Measurements from ENCODE around the gene SUN5. TPM values are rescaled to one million over a fixed set of nuclear protein-coding genes. Genes with fewer than 3 reads are reported as not detected.

Gene SUN5
- polyA plus RNA-seq, 2 of the 4 experiments (the other 2 are of a cell fraction) = not detected

DNA sequence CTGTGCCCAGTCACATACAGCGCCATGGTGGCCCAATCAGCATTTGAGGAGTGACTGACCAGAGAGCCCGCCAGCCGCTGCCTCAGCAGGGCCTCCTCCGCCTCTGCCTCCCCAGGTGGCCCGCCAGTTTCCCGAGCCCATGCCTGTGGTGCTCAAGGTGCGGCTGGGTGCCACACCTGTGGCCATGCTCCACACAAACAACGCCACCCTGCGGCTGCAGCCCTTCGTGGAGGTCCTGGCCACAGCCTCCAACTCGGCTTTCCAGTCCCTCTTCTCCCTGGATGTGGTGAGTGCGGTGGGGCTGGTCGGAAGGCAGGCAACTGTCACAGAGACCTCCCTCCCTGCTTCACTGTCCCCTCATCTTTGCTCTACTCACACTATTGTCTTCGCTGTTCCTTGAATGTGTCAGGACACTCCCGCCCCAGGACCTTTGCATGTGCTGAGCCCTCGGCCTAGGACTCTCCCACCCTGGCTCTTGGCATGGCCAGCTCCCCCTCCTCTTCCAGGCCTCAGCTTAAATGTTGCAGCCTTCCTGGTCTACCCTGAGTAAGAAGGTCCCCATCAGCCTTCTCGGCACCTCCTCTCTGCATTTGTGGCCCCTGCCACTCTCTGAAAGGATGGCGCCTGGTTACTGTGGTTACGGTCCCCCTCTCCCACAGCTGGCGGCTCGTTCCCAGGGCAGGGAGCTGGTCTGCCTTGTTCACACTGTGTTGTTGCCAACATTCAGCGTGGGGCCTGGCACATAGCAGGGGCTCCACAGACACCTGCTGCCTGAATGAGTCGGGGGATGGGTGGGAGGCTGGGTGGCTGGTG lies 15.4 kb upstream of the SUN5 start:
- WGBS (ENCODE audit: missing lambda C conversion rate) = 59% methylated on average over 19 of the region's 23 CpGs
- Histone ChIP-seq H3K27ac (no peak overlapping the region), H3K9me3 (no peaks in the 10 kb centered on the region), H3K4me3 (no peak overlapping the region), H3K4me1 (no peaks in the 10 kb centered on the region), H3K4me2 (no peak overlapping the region)
- DNase-seq (ENCODE audit: low read depth in 1 of 2, low spot score in 1 of 2) (no peak), ATAC-seq (no peak), FAIRE-seq (no peak)
- ChIA-PET POLR2A (no interaction called here), CTCF (interaction anchor here (0.8 kb wide), 1 partner anchor 14 kb away, joined by 3 read pairs; no protein-coding TSS in a partner anchor)
- no peak for TF ChIP-seq MAFK (IDR thresholded peaks at IDR 0.05; ENCODE audit: partially characterized antibody)
- no peak for TF ChIP-seq BHLHE40 (IDR thresholded peaks at IDR 0.05; ENCODE audit: low read depth, low read length)
- TF ChIP-seq, protein P1, sequence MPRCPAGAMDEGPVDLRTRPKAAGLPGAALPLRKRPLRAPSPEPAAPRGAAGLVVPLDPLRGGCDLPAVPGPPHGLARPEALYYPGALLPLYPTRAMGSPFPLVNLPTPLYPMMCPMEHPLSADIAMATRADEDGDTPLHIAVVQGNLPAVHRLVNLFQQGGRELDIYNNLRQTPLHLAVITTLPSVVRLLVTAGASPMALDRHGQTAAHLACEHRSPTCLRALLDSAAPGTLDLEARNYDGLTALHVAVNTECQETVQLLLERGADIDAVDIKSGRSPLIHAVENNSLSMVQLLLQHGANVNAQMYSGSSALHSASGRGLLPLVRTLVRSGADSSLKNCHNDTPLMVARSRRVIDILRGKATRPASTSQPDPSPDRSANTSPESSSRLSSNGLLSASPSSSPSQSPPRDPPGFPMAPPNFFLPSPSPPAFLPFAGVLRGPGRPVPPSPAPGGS (IDR thresholded peaks at IDR 0.05) = no peak
- no peak for TF ChIP-seq POLR2A (IDR thresholded peaks at IDR 0.05; ENCODE audit: low read length)
- TF ChIP-seq, protein P2, sequence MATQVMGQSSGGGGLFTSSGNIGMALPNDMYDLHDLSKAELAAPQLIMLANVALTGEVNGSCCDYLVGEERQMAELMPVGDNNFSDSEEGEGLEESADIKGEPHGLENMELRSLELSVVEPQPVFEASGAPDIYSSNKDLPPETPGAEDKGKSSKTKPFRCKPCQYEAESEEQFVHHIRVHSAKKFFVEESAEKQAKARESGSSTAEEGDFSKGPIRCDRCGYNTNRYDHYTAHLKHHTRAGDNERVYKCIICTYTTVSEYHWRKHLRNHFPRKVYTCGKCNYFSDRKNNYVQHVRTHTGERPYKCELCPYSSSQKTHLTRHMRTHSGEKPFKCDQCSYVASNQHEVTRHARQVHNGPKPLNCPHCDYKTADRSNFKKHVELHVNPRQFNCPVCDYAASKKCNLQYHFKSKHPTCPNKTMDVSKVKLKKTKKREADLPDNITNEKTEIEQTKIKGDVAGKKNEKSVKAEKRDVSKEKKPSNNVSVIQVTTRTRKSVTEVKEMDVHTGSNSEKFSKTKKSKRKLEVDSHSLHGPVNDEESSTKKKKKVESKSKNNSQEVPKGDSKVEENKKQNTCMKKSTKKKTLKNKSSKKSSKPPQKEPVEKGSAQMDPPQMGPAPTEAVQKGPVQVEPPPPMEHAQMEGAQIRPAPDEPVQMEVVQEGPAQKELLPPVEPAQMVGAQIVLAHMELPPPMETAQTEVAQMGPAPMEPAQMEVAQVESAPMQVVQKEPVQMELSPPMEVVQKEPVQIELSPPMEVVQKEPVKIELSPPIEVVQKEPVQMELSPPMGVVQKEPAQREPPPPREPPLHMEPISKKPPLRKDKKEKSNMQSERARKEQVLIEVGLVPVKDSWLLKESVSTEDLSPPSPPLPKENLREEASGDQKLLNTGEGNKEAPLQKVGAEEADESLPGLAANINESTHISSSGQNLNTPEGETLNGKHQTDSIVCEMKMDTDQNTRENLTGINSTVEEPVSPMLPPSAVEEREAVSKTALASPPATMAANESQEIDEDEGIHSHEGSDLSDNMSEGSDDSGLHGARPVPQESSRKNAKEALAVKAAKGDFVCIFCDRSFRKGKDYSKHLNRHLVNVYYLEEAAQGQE (IDR thresholded peaks at IDR 0.05) = no peak
- TF ChIP-seq ZFP36 (IDR thresholded peaks at IDR 0.05; ENCODE audit: borderline replicate concordance, partially characterized antibody) = no peak

DNA sequence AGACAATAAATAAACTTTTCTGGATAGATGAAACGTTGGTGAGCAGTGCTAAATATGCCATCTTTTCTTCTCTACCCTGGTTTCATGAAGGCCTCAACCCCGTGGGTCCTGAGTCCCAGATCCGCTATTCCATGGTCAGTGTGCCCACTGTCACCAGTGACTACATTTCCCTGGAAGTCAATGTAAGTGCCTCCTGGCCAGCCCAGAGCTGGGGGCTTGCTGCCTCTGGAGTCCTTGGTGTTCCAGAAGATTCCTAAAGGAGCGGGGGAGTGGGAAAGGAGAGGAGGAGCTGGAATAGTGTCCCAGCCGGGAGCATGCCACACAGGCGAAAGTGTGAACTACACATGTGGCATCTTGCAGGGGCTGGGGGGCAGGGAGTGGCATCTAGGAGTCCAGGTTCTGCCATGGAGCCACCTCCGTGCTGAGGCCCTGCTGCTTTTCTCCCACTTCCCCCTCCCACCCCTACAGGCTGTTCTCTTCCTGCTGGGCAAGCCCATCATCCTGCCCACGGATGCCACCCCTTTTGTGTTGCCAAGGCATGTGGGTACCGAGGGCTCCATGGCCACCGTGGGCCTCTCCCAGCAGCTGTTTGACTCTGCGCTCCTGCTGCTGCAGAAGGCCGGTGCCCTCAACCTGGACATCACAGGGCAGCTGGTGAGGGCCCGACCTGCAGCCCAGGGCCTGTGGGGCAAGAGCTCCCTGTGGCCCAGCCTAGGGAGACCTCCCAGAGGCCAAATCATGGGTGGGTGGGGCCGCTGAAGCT lies 14.1 kb upstream of the SUN5 start:
- CTCF ChIA-PET = no interaction called here
- no peak overlapping the region for H3K4me3 ChIP-seq
- WGBS (ENCODE audit: missing lambda C conversion rate) = 44% methylated on average over 13 of the region's 14 CpGs
- H3K4me2 ChIP-seq = no peak overlapping the region
- H3K4me1 ChIP-seq = no peaks in the 10 kb centered on the region
- no peak for TF ChIP-seq SREBF2 (IDR thresholded peaks at IDR 0.05)
- TF ChIP-seq FOSL2 (IDR thresholded peaks at IDR 0.05) = no peak
- no peak for TF ChIP-seq FOSL2 (CRISPR knock-in tag; IDR thresholded peaks at IDR 0.05)
- TF ChIP-seq POLR2A (IDR thresholded peaks at IDR 0.05; ENCODE audit: low read length) = no peak
- TF ChIP-seq ZC3H11A (IDR thresholded peaks at IDR 0.05) = no peak
- no peak for TF ChIP-seq GATA3 (IDR thresholded peaks at IDR 0.05; ENCODE audit: borderline replicate concordance)
- no peak for TF ChIP-seq EHMT2 (IDR thresholded peaks at IDR 0.05; ENCODE audit: low read depth)
- no peak for TF ChIP-seq NR3C1 (IDR thresholded peaks at IDR 0.05)
- TF ChIP-seq HOXB5 (CRISPR knock-in tag; IDR thresholded peaks at IDR 0.05) = no peak
- no peak for TF ChIP-seq HOXB13 (CRISPR knock-in tag; IDR thresholded peaks at IDR 0.05; ENCODE audit: low read depth)
- TF ChIP-seq EHF (CRISPR knock-in tag; IDR thresholded peaks at IDR 0.05) = no peak
- no peak for TF ChIP-seq CBX2 (IDR thresholded peaks at IDR 0.05; ENCODE audit: borderline replicate concordance, low read depth)
- no peaks in the 10 kb centered on the region for H3K9me3 ChIP-seq
- ATAC-seq (no peak; a peak in 1 of 6 replicates), DNase-seq (ENCODE audit: low read depth in 1 of 2, low spot score in 1 of 2) (no peak), FAIRE-seq (no peak)
- H3K27ac ChIP-seq = no peak overlapping the region
- POLR2A ChIA-PET = no interaction called here

DNA sequence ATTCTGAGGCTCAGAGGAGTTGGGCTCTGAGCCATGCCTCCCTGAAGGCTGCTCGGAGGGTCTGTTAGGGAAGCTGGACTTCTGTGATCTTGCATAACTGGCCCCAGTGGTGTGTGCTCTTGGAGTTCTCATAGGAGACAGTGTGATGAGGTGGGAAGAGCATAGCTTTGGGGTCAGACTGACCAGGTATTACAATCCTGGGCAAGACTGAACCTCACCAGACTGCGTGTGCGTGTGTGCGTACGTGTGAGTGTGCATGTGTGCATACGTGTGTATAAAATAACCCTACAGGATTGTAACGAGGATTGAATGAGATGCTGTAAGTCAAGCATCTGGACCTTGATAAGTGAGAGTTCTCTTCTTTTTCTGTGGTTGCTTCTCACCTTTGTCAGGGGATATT lies 13.3 kb upstream of the SUN5 start:
- no peak overlapping the region for H3K4me3 ChIP-seq
- no peaks in the 10 kb centered on the region for H3K4me1 ChIP-seq
- H3K27ac ChIP-seq = no peak overlapping the region
- H3K9me3 ChIP-seq = no peaks in the 10 kb centered on the region
- DNase-seq (ENCODE audit: low read depth in 1 of 2, low spot score in 1 of 2) (no peak), ATAC-seq (no peak; a peak in 1 of 6 replicates), FAIRE-seq (no peak)
- CTCF ChIA-PET = interaction anchor here (0.8 kb wide), 1 partner anchor 25 kb away, joined by 4 read pairs; no protein-coding TSS in a partner anchor
- POLR2A ChIA-PET = no interaction called here
- no peak overlapping the region for H3K4me2 ChIP-seq
- WGBS (ENCODE audit: missing lambda C conversion rate) = 60% methylated on average over 7 of the region's 7 CpGs
- TF ChIP-seq, protein P3, sequence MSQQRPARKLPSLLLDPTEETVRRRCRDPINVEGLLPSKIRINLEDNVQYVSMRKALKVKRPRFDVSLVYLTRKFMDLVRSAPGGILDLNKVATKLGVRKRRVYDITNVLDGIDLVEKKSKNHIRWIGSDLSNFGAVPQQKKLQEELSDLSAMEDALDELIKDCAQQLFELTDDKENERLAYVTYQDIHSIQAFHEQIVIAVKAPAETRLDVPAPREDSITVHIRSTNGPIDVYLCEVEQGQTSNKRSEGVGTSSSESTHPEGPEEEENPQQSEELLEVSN (IDR thresholded peaks at IDR 0.05; ENCODE audit: borderline replicate concordance, low read depth) = no peak
- TF ChIP-seq, protein P1 (IDR thresholded peaks at IDR 0.05) = no peak
- TF ChIP-seq CHD4 (IDR thresholded peaks at IDR 0.05; ENCODE audit: borderline replicate concordance) = no peak
- no peak for TF ChIP-seq TP53 (CRISPR knock-in tag; IDR thresholded peaks at IDR 0.05)
- TF ChIP-seq, protein P4, sequence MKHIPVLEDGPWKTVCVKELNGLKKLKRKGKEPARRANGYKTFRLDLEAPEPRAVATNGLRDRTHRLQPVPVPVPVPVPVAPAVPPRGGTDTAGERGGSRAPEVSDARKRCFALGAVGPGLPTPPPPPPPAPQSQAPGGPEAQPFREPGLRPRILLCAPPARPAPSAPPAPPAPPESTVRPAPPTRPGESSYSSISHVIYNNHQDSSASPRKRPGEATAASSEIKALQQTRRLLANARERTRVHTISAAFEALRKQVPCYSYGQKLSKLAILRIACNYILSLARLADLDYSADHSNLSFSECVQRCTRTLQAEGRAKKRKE (CRISPR knock-in tag; IDR thresholded peaks at IDR 0.05; ENCODE audit: low read depth) = no peak
- TF ChIP-seq JUN (IDR thresholded peaks at IDR 0.05) = no peak
- TF ChIP-seq MYC (IDR thresholded peaks at IDR 0.05; ENCODE audit: borderline replicate concordance, low read length) = no peak
- no peak for TF ChIP-seq ZSCAN20 (CRISPR knock-in tag; IDR thresholded peaks at IDR 0.05)
- no peak for TF ChIP-seq CBX2 (IDR thresholded peaks at IDR 0.05; ENCODE audit: borderline replicate concordance, low read depth)
- no peak for TF ChIP-seq ZNF302 (CRISPR knock-in tag; IDR thresholded peaks at IDR 0.05)
- no peak for TF ChIP-seq RNF2 (IDR thresholded peaks at IDR 0.05; ENCODE audit: borderline replicate concordance, low read depth)

All from A549 (cell line).